Loucy (cell line): Measurements from ENCODE around the gene HIF1A.

Experiments used
- CTCF ChIP-seq: fragments of 200-600 bp; sonication (generic); conservative IDR thresholded peaks from 2 replicates; pipeline ENCODE4 v1.5.1; 2014; ENCODE audit warnings: mild to moderate bottlenecking, antibody characterized with exemption, low read length
- EZH2phosphoT487 ChIP-seq: fragments of 200-600 bp; IDR thresholded peaks from 2 replicates; pipeline ENCODE4 v1.6.1; 2018; ENCODE audit warnings: antibody characterized with exemption, mild to moderate bottlenecking, moderate library complexity, borderline replicate concordance

GRCh38 chr14:61746881-61747280 lies 51.6 kb downstream of the HIF1A start:
- TF ChIP-seq CTCF (no peak), EZH2phosphoT487 (no peak)
